ENCODE measurements around the gene VWA1. TPM values are rescaled to one million over a fixed set of nuclear protein-coding genes. Genes with fewer than 3 reads are reported as not detected.
"Not testable (repeated sequence)": the region's sequence is repeated elsewhere in the genome, so short reads cannot be mapped to it uniquely, and the experiment has no call there.

The VWA1 gene
- total RNA-seq, 1 donor from 2014 or later = 2.4 TPM

DNA sequence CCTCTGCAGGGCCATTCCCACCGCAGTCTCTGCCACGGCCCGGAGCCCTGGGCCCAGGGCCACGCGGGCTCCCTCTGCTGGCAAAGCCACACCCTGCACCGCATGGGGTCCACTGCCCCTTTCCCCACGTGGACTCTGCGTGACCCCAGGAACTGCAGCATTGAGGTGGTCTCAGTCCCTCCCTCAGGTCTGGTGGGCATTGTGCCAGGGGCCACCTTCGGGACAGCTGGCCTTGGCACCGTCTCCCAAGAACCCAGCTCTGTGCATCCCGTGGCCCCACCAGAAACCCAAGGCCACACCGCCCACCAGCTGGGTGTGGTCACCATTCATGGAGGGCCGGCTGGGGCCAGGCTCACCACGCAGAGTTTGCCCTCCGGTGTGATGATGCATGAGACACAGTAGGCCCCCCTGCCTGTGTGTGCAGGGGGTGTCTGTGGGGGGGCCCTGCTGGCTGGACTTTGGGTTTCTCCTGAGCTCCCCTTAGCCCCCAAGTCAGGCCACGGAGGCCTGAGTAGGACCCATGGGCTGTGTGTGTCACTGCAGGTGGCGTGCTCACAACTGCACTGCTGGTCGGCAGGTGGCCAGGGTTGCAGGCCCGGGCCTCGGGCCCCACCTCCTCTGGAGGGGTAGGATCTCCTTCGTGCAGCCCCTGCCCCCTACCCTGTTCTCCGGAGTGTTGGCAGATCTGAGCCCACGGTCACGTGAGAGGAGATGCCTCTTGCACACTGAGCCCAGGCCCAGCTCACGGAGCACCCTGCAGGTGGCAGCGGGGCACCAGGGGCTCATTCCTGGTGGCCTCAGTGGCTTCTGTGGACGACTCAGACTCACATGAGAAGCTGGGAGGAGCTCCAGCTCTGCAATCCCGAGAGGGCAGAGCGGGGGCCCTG lies 5.8 kb downstream of the VWA1 start:
- Histone ChIP-seq H3F3A (ENCODE audit: low read depth) (peaks cover 3% of the 10 kb centered on the region), H3K4me3 (no peak overlapping the region), H4K20me1 (ENCODE audit: low read depth) (peaks cover 3% of the 10 kb centered on the region), H3K36me3 (no peaks in the 10 kb centered on the region), H3K4me2 (no peak overlapping the region), H3K79me2 (ENCODE audit: low read depth) (no peaks in the 10 kb centered on the region), H3K9me3 (ENCODE audit: low read depth) (no peaks in the 10 kb centered on the region), H3K27me3 (peaks cover 11% of the 10 kb centered on the region), H3K27ac (no peak overlapping the region), H2AFZ (replicated peaks) (no peak overlapping the region), H3K4me1 (no peaks in the 10 kb centered on the region), H3K9ac (no peak overlapping the region)
- no peaks in the 10 kb centered on the region for H3K36me3 Mint-ChIP-seq
- H3K4me3 Mint-ChIP-seq = no peak overlapping the region
- no peak overlapping the region for H3K27ac Mint-ChIP-seq
- H3K4me1 Mint-ChIP-seq = peaks cover 7% of the 10 kb centered on the region
- TF ChIP-seq, protein P1, sequence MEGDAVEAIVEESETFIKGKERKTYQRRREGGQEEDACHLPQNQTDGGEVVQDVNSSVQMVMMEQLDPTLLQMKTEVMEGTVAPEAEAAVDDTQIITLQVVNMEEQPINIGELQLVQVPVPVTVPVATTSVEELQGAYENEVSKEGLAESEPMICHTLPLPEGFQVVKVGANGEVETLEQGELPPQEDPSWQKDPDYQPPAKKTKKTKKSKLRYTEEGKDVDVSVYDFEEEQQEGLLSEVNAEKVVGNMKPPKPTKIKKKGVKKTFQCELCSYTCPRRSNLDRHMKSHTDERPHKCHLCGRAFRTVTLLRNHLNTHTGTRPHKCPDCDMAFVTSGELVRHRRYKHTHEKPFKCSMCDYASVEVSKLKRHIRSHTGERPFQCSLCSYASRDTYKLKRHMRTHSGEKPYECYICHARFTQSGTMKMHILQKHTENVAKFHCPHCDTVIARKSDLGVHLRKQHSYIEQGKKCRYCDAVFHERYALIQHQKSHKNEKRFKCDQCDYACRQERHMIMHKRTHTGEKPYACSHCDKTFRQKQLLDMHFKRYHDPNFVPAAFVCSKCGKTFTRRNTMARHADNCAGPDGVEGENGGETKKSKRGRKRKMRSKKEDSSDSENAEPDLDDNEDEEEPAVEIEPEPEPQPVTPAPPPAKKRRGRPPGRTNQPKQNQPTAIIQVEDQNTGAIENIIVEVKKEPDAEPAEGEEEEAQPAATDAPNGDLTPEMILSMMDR (IDR thresholded peaks at IDR 0.05) = peak; percentile 71
- TF ChIP-seq EZH2 (IDR thresholded peaks at IDR 0.05) = no peak
- DNase-seq (ENCODE audit: low spot score) = peak; percentile 80
- no peaks in the 10 kb centered on the region for H3K9me3 Mint-ChIP-seq
- peaks cover 4% of the 10 kb centered on the region for H3K27me3 Mint-ChIP-seq (ENCODE audit: insufficient read depth, low read depth)

DNA sequence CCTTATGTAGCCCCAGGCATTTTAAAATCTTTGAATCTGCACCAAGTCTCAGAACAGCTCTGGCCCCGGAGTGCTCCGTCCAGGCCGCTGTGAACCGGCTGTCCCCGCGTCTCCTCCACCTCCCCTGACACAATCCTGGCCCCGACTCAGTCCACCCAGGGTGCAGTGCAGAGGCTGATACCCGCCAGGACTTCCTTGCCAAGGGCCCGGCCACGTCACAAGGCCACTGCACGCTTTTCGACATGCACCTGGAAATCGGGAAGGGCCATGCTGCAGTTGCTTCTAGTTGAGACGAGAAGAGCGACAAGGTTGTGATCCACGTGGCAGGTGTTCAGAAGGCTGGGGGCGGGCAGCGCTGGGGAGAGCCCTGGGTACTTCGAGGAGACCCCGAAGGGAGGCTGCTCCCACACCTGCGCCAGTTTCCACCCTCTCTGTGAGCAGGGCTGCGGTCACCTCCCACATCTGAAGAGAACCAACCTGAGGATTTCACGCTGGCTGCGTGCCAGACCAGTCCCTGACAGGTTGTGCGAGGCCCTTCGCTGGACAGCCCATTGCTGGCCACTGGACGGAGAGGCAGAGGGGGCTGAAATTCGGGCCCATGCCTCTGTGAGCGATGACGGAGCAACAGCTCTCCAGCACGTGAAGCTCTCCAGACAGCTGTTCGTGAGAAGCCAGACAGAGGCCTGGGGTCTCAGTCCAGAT lies 6.7 kb downstream of the VWA1 start:
- Histone ChIP-seq H3K79me2 (ENCODE audit: low read depth) (no peaks in the 10 kb centered on the region), H3K4me3 (no peak overlapping the region), H2AFZ (replicated peaks) (no peak overlapping the region), H3K36me3 (no peaks in the 10 kb centered on the region), H3K9ac (no peak overlapping the region), H3K4me1 (no peaks in the 10 kb centered on the region), H3K4me2 (no peak overlapping the region), H3K27ac (no peak overlapping the region), H3F3A (ENCODE audit: low read depth) (no peaks in the 10 kb centered on the region), H3K9me3 (ENCODE audit: low read depth) (no peaks in the 10 kb centered on the region), H3K27me3 (peaks cover 1% of the 10 kb centered on the region), H4K20me1 (ENCODE audit: low read depth) (no peaks in the 10 kb centered on the region)
- peaks cover 2% of the 10 kb centered on the region for H3K27me3 Mint-ChIP-seq (ENCODE audit: insufficient read depth, low read depth)
- H3K27ac Mint-ChIP-seq = peak overlapping the region; percentile 63
- H3K4me3 Mint-ChIP-seq = peak overlapping the region; percentile 48
- no peaks in the 10 kb centered on the region for H3K9me3 Mint-ChIP-seq
- H3K4me1 Mint-ChIP-seq = peaks cover 4% of the 10 kb centered on the region
- TF ChIP-seq EZH2 (IDR thresholded peaks at IDR 0.05) (no peak), EZH2phosphoT487 (IDR thresholded peaks at IDR 0.05) (no peak)
- TF ChIP-seq, protein P1 (IDR thresholded peaks at IDR 0.05) = no peak
- no peaks in the 10 kb centered on the region for H3K36me3 Mint-ChIP-seq
- DNase-seq (ENCODE audit: low spot score) = no peak

DNA sequence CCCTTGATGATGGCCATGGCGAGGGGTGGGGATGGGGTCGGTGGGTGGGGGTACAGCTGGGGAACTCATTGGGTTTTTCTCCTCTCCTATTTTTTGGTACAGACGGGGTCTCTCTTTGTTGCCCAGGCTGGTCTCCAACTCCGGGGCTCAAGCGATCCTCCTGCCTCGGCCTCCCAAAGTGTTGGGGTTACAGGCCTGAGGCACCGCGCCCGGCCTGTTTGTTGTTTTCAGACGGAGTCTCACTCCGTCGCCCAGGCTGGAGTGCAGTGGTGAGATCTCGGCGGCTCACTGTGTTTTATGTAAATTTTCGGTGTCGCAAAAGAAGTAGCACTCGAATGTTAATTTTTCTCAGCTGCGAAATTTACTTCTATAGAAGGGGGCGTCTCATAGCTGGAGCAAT lies 11.1 kb downstream of the VWA1 start:
- H3K4me3 ChIP-seq; H3K9me3 ChIP-seq (ENCODE audit: low read depth); H3K36me3 Mint-ChIP-seq; H3K4me1 Mint-ChIP-seq; H3K27ac ChIP-seq; H3K9ac ChIP-seq; H4K20me1 ChIP-seq (ENCODE audit: low read depth); H3K4me3 Mint-ChIP-seq; H3K27ac Mint-ChIP-seq; H3F3A ChIP-seq (ENCODE audit: low read depth); DNase-seq (ENCODE audit: low spot score); H3K27me3 ChIP-seq; H3K36me3 ChIP-seq; H3K9me3 Mint-ChIP-seq; H3K4me1 ChIP-seq; H3K4me2 ChIP-seq; H3K27me3 Mint-ChIP-seq (ENCODE audit: insufficient read depth, low read depth); H2AFZ ChIP-seq (replicated peaks); H3K79me2 ChIP-seq (ENCODE audit: low read depth): not testable (repeated sequence)
